Ishikawa (cell line): ENCODE measurements around the gene FYB2.

ENCODE experiments used
- CEBPB ChIP-seq: IDR thresholded peaks from 2 replicates; pipeline ENCODE4 v1.6.1; 2012
- EGR1 ChIP-seq: IDR thresholded peaks from 2 replicates; pipeline ENCODE4 v1.6.1; 2012
- EP300 ChIP-seq: IDR thresholded peaks from 2 replicates; pipeline ENCODE4 v1.6.1; 2012; ENCODE audit warnings: borderline replicate concordance
- FOXM1 ChIP-seq: IDR thresholded peaks from 2 replicates; pipeline ENCODE4 v1.6.1; 2012; ENCODE audit warnings: low read depth, borderline replicate concordance
- NFIC ChIP-seq: IDR thresholded peaks from 2 replicates; pipeline ENCODE4 v1.6.1; 2012
- RAD21 ChIP-seq: IDR thresholded peaks from 2 replicates; pipeline ENCODE4 v1.6.1; 2012; ENCODE audit warnings: low read depth
- TAF1 ChIP-seq: IDR thresholded peaks from 2 replicates; pipeline ENCODE4 v1.6.1; 2012; ENCODE audit warnings: low read depth, mild to moderate bottlenecking
- TEAD4 ChIP-seq: IDR thresholded peaks from 2 replicates; pipeline ENCODE4 v1.6.1; 2012
- YY1 ChIP-seq: IDR thresholded peaks from 2 replicates; pipeline ENCODE4 v1.6.1; 2012; ENCODE audit warnings: low read depth
- TF ChIP-seq, protein P1 (sequence below): IDR thresholded peaks from 2 replicates; pipeline ENCODE4 v1.6.1; 2012; ENCODE audit warnings: low read depth, mild to moderate bottlenecking
- TF ChIP-seq, protein P2 (sequence below): IDR thresholded peaks from 2 replicates; pipeline ENCODE4 v1.6.1; 2012
- TF ChIP-seq, protein P3 (sequence below): IDR thresholded peaks from 2 replicates; pipeline ENCODE4 v1.6.1; 2012

DNA sequence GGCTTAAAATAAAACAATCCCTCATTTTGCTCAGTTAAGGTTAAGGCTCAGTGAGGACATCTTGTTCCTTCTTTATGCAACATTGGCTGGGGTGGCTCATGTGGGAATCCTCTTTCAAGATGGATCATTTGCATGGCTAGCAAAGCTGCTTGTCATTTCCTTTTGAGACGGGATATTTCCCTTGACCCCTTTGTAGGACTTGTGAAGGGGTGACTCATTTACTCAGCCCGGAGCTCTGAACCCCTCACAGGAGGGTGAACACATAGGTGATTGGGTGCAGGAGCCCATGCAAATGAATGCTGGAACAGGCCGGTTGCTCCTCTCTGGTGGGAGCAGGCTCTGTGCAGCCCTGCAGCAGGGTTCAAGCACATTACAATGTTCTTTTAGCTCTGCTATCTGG, 19.6 kb upstream of the FYB2 start:
- TF ChIP-seq FOXM1 (no peak), TAF1 (no peak), CEBPB (no peak), RAD21 (no peak), NFIC (no peak), EP300 (no peak), TEAD4 (no peak), EGR1 (no peak), YY1 (no peak)
- TF ChIP-seq, protein P1, sequence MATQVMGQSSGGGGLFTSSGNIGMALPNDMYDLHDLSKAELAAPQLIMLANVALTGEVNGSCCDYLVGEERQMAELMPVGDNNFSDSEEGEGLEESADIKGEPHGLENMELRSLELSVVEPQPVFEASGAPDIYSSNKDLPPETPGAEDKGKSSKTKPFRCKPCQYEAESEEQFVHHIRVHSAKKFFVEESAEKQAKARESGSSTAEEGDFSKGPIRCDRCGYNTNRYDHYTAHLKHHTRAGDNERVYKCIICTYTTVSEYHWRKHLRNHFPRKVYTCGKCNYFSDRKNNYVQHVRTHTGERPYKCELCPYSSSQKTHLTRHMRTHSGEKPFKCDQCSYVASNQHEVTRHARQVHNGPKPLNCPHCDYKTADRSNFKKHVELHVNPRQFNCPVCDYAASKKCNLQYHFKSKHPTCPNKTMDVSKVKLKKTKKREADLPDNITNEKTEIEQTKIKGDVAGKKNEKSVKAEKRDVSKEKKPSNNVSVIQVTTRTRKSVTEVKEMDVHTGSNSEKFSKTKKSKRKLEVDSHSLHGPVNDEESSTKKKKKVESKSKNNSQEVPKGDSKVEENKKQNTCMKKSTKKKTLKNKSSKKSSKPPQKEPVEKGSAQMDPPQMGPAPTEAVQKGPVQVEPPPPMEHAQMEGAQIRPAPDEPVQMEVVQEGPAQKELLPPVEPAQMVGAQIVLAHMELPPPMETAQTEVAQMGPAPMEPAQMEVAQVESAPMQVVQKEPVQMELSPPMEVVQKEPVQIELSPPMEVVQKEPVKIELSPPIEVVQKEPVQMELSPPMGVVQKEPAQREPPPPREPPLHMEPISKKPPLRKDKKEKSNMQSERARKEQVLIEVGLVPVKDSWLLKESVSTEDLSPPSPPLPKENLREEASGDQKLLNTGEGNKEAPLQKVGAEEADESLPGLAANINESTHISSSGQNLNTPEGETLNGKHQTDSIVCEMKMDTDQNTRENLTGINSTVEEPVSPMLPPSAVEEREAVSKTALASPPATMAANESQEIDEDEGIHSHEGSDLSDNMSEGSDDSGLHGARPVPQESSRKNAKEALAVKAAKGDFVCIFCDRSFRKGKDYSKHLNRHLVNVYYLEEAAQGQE: no peak
- TF ChIP-seq, protein P2, sequence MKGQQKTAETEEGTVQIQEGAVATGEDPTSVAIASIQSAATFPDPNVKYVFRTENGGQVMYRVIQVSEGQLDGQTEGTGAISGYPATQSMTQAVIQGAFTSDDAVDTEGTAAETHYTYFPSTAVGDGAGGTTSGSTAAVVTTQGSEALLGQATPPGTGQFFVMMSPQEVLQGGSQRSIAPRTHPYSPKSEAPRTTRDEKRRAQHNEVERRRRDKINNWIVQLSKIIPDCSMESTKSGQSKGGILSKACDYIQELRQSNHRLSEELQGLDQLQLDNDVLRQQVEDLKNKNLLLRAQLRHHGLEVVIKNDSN: no peak
- TF ChIP-seq, protein P3, sequence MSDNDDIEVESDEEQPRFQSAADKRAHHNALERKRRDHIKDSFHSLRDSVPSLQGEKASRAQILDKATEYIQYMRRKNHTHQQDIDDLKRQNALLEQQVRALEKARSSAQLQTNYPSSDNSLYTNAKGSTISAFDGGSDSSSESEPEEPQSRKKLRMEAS: no peak
